ACHN (cell line): ENCODE measurements around the gene COL6A1.

ENCODE experiments used
- DNase-seq: peaks from one replicate; pipeline ENCODE4 v3.0.0-alpha.2; 2015
- in situ Hi-C: cut with HindIII; loops from 2 replicates; pipeline ENCODE4 v1.10.0; 2017; ENCODE audit warnings: low sequenced_read_pairs, low pct_ligation_motif_present, low pct_unique_long_range_greater_than_20kb

The COL6A1 gene

DNA sequence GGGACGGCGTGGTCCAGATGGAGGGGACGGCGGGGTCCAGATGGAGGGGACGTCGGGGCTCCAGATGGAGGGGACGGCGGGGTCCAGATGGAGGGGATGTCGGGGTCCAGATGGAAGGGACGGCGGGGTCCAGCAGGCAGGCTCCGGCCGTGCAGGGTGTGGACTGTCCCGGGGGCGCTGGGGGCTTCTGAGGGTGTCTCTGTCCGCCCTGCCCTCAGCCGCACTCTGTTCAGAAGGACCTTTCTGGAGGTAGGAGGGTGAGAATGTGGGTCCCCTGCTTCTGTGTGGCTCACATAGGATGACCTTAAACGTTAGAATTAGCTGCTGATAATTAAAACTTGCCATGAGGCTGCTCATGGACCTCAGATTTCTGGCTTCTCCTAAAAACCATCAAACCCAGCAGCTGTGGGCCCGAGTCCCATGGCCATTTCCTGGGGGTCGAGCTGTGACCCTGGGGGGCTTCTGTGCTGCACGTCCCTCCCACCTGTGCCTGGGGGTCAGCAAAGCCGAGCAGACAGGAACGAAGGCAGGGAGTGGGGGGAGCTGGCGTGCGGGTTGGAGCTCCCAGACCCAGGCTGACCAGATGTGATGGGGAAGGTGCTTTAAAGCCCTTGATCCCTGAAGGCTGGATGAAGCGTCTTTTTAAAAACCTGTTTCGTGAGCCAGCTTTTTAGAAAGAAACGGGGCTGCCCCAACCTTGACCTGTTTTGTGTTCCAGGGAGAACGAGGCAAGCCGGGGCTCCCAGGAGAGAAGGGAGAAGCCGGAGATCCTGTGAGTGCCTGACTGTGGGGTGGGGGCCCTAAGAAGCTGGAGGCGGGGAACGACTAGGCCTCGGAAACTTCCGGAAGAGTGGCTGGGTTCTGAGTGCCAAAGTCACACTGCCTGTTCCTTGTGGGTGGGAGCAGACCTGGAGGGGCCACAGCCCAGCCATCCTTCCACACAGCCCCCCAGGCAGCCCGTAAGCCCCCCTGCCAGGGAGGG lies 7.1 kb downstream of the COL6A1 start:
- in situ Hi-C loops, result no loop called here
- DNase-seq, result no peak

DNA sequence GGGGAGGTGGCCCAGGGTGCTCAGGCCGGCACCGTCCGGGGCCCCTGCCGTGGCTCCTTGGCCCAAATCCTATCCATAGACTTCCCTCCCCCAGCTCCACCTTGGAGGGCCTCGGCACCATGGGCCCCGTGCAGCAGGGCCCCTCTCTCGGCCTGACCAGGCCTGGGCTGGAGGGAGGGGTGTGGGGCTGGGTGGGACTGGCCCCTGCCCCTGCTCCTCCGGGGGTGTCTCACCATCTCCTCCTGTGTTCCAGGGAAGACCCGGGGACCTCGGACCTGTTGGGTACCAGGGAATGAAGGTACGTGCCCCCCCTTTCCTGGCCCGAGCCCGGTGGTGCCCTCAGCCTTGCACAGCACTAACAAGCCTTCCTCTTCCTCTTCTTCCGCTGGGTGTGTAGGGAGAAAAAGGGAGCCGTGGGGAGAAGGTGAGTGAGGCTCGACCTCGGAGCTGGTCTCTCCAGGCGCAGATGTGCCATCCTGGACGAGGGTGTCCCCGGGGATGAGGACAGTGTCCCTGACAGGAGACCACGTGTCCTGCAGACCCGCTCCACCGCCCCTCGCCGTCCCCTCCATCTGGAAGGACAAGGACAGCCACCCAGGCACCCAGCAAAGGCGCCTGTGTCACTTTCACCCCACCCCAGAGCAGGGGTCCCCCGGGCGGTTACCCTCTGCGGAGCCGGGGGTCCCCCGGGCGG lies 7.9 kb downstream of the COL6A1 start:
- in situ Hi-C loops, result no loop called here
- no peak for DNase-seq

DNA sequence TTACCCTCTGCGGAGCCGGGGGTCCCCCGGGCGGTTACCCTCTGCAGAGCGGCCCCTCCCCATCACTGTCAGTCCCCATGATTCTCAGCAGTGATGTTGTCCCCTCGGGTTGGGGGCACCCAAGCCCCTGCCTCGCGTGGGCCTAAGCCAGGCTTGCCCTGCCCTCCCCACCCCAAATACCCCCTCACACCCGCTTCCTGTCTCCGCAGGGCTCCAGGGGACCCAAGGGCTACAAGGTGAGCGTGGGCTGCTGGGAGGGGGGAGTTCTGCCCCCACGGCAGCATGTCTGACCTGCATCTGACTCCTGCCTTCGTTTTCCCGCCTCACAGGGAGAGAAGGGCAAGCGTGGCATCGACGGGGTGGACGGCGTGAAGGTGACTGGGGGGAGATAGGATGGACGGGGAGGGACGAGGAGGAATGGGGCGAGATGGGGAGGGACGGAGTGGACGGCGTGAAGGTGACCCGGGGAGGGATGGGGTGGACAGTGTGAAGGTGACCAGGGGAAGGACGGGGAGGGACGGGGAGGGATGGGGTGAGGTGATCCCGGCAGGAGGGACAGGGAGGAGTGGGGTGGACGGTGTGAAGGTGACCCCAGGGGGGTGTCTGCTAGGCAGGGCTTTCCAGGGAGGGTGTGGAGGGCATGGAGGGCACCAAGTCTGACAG lies 8.6 kb downstream of the COL6A1 start:
- in situ Hi-C loops, result no loop called here

DNA sequence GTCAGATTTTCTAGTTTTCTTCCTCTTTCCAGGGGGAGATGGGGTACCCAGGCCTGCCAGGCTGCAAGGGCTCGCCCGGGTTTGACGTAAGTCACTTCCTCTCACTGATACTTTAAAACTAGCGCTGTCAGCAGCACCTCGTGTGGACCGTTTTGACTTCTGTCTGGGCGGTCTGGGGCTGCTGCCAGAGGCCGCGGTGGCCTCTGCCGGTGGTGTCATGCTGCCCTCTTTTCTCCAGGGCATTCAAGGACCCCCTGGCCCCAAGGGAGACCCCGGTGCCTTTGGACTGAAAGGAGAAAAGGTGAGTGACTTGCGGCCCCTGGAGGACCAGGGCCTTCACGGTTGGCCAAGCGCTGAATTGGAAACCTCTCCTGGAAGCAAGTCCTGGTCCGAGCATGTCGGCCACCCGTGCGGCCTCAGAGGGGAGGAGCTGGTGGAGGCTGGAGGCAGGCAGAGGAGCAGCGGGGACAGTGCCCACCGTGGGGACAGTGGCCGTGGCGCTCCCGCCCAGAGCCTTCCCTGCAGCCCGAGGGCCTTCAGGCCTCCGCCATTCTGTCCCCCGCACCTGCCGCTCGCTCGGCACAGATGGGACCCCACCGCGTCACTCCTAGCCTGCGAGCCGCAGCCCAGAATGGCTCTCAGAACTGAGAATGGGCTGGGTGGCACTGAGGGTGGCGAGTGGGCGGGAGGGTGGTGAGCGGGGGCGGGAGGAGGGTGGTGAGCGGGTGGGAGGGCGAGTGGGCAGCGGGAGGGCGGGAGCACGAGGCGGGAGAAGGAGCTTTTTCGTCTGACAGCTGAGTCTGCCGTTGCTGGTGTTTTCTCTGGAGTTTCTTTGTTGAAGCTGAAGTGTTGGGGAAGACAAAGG lies 9.4 kb downstream of the COL6A1 start:
- in situ Hi-C loops, result no loop called here
- no peak for DNase-seq

More for the DNA sequence above, 8.6 kb downstream of the COL6A1 start:
- no peak for DNase-seq

DNA sequence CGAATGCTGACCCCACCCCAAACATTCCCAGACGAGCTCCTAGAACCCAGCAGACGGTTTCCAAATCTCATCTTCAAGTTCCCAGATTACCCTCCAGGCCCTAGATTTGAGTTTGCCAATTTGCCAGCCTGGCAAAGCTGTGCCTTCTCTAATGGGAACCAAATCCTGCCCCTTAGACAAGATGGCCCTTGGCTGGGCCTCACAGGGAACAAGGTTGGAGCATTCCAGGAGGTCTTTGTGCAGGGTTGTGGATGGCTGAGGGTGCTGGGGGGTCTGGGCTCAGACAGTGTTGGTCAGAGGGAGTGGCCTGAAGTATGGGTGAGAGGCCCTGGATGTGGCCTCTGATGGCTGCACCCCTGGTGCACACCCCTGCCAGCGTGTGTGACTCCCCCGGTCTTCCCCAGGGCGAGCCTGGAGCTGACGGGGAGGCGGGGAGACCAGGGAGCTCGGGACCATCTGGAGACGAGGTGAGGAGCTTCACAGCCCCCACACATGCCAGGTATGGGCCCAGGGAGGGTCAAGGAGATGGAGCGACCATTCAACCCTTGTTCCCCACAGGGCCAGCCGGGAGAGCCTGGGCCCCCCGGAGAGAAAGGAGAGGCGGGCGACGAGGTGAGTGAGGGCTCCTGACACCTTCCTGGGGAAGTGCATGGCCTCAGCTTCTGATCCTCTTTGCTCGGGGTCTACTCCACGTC lies 10.2 kb downstream of the COL6A1 start:
- in situ Hi-C loops, result no loop called here
- DNase-seq, result no peak

DNA sequence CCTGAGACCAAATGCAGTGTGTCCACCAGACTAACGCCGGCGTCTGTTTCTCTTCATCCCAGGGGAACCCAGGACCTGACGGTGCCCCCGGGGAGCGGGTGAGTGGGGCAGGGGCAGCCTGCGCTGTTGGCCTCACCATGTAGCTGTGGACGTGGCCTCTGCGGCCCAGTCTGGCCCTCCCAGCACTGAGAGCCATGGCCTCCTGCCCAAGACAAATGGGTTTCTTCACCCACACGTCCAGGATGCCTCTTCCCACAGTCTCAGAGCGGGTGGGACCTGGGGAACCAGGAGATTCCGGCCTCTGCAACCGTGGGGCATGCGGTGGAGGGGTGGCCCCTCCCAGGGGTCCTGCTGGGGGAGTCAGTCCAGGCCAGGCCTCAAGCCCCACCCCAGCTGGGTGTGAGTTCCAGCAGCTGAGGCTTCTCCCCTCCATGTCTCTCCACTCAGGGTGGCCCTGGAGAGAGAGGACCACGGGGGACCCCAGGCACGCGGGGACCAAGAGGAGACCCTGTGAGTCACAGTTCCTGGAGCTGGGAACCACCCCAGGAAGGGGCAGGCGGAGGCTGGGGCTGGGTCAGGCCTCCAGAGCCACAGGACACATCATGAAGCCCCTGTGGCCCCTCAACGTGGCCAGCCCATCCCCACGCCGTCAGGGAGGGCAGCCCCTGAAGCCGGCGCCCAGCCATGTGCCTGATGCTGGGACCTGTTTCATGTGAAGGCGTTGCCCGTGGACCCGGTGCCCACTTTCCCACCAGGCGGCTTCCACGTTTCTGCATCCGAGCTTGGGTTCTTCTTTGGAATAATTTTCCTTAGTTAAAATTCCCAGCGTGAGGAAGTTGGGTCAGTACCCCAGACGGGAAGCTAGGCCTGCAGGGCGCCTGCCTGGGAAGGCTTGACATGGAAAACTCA lies 11.0 kb downstream of the COL6A1 start:
- in situ Hi-C loops, result no loop called here
- DNase-seq, result no peak

DNA sequence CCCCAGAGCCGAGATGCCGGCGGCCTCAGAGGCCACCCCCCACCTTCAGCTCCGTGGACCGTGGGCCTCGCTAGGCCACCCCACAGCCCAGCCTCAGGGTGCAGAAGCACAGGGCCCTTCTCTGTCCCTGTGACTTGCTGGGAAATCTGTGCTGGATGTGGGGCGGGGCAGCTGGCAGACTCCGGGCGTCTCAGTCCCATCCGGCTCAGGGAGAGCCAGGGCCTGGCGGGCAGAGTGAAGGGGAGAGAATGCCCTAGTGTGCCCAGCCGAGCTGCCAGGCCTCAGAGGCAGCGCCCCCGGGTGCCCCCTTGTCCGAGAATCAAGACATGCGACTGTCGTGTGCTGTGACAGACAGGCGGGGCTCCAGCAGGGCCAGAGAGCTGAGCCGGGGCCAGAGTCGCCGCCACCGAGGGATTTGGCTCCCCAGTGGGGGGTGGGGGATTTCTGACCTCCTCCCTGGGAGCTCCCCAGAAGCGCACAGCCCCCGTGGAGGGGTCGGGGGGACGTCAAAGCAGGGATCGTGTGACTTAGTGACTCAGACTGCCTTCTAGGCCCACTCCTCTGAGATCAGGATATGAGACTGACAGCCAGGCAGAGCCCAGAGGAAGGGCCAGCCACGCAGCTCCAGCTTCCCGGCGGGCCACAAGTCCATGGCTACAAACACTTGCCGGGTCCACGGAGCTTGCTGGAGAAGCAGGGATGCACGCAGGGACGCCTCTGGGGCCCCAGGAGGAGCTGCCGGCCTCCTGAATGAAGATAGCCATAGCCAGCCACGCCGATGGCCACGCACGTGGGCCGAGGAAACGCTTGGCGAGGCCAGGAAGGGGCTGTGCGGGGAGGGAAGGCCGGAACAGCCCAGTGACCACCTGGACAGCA lies 11.9 kb downstream of the COL6A1 start:
- DNase-seq, result no peak
- in situ Hi-C loops, result no loop called here

DNA sequence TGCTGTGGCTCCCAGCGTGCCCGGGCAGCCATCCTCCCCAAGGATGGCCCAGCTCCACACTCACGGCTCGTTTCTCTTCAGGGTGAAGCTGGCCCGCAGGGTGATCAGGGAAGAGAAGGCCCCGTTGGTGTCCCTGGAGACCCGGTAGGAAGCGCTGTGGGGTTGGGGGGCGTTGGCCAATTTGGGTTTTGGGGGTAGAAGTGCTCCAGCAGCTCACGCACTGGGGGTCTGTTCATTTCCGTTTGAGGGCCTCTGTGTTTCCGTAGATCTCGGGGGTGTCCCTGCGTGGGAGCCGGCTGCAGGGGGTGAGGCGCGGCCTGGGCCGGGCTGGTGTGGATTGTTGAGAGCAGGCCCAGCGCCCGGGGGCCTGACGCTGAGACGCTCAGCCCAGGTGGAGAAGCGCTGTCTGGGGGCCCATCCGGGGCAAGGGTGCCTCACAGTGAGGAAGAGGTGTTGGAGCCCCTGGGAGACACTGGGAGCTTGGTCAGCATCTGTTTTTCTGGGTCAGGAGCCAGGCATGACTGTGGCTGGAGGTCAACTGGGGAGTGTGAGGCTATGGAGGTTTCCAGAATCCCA lies 12.6 kb downstream of the COL6A1 start:
- DNase-seq, result no peak
- in situ Hi-C loops, result no loop called here

DNA sequence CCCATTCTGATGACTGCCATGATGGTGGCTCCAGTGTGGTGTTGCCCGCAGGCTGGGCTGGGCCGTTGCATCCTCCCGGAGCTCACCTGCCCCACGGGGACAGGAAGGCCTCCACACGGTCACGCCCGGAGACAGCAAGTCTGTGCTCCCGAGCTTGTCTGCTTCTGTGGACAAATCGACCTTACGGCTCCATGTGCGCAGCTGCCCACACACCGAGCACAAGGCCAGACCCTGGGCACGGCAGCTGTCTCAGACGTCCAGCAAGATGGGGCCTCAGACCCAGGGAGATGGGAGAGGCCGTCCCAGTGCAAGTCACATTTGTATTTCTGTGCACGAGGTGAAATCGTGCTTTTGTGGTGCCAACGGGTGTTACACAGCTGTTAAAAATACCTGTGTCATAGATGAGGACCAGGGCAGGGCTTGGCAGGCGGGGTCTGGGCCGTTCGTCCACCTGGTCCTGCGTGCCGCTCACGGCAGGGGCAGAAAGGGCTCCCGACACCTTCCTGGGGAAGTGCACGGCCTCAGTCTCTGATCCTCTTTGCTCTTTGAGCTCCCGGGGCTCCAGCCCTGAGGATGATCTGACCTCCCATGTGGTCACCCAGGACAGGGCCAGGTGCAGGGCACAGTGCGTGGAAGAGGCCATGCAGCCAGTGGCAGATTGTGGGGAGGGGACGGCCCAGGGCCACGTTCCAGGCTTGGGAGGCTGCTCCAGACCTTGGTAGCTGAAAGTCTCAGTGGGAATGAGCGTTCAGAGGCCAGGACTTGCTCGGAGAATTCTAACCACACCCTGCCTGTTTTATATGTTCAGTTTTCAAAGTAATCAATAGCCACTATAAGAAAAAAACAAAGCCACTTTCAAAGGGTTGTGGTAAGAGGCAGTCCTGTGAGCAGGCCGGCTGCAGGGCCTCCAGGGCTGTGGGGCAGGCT lies 13.5 kb downstream of the COL6A1 start:
- DNase-seq, result no peak
- in situ Hi-C loops, result no loop called here

DNA sequence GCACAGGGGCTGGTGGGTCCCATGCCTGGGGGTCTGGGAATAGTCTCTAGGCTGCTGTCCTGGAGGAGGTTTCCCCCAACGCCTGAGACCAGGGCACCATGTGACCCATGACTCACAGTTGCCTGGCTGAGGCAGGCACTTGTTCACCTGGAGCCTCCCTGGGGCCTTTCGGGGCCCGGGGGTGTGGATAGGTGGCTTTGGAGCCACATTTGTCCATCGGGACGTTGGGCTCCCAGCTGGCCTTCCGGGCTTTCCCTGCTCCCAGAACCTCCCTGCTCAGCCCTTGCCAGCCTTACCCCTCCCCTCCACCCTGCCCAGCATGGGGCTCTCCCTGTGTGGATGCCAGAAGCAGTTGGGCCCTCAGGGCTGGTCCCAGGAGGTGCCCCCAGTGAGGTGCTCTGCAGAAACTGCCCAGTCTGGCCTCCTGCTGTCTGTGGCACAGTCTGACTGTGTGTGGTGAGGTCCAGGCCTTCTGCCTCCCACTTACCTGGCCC lies 14.2 kb downstream of the COL6A1 start:
- in situ Hi-C loops, result no loop called here
- DNase-seq, result no peak

DNA sequence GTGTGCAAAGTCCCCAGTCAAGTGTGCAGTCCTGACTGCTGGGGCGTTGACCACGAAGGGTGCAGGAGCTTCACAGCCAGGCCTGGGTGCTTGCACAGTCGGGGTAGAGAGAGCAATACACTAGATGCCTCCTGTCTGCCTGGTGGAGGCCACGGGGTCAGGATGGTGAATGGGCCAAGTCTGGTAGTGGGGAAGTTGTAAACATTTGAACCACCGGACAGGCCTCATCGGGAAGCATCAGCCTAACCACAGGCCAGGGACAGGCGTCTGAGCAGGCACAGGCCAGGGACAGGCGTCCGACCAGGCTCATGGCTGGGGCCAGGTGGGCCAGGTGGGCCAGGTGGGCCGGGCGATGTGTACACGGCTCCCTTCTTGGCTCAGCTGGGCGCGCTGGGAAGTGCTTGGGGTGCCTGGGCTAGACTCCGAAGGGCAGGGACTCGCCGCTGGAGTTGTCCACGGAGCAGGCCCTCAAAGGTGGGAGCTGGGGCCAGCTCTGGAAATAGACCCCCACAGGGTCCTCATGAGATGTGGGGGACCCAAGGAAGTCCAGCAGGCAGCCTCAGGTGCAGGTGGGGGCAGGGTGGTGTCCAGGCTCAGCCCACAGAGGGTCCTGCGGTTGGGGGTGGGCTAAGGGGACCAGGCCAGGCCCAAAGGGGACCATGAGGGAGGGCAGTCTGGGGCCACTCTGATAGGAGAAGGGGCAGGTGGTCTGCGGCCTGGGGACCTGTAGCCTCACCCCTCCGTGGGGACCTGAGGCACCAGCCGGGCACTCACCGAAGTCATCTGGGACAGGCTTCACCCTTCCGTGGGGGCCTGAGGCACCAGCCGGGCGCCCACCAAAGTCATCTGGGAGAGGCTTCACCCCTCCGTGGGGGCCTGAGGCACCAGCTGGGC lies 15.0 kb downstream of the COL6A1 start:
- in situ Hi-C loops, result no loop called here
- no peak for DNase-seq

DNA sequence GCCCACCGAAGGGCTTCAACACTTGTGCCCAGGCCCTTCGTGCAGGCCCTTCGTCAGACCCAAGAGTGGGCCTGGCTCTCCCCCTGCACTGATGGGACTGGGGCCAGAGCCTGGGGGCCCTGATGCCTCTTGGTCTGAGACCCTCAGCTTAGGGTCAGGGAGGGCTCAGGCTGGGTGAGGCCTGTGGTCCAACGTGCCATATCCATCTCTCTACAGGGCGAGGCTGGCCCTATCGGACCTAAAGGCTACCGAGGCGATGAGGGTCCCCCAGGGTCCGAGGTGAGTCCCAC lies 15.6 kb downstream of the COL6A1 start:
- in situ Hi-C loops, result no loop called here
- no peak for DNase-seq

DNA sequence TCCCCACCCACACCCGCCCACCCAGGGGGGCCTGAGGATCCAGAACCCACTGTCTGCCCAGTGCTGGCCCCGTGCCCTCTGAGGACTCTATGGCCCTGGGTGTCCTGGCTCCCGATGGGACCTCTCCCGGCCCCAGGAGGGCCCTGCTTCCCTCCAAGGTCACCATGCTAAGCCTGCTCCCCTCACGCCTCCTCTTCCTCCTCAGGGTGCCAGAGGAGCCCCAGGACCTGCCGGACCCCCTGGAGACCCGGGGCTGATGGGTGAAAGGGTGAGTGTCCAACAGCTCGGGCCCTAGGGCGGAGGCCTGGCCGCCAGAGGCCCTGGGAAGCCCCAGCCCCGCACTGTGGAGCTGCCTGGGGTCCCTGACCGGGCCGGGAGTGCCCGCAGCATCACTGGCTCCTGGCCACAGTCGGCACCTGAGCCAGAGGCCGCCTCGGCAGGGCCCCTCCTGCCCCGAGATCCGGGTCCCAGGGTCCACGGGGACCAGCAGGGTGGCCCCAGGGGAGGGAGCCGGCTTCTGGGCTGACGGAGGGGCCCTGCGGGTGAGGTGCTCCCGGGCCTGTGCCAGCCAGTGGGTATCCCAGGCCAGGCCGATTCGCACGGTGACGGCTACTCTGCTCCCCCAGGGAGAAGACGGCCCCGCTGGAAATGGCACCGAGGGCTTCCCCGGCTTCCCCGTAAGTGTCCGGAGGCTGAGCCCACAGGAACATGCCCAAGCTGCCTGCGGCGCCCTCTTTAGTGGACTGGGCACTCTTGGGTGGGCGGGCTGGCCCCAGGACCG lies 16.1 kb downstream of the COL6A1 start:
- no peak for DNase-seq
- in situ Hi-C loops, result no loop called here
